OCI-LY7 (cell line): ENCODE data around the gene RAB21.

ENCODE experiments used
- CTCF ChIP-seq: fragments of 200-600 bp; sonication (generic); conservative IDR thresholded peaks from 2 replicates; pipeline ENCODE4 v1.5.1; 2014; ENCODE audit warnings: mild to moderate bottlenecking, antibody characterized with exemption, low read length, moderate library complexity, mixed read lengths
- EZH2phosphoT487 ChIP-seq: fragments of 200-600 bp; sonication (generic); IDR thresholded peaks from 2 replicates; pipeline ENCODE4 v1.6.1; 2018; ENCODE audit warnings: low read depth, borderline replicate concordance, mild to moderate bottlenecking, mixed run types, antibody characterized with exemption, low read length, moderate library complexity, mixed read lengths

GRCh38 chr12:71732357-71732712, 22.3 kb upstream of the RAB21 start:
- TF ChIP-seq CTCF (no peak; the same call in 1 of the 2 replicates), EZH2phosphoT487 (no peak)
